Hepatocyte (in vitro differentiated cells): Measurements from ENCODE around the gene SOCS4.
"Not testable (repeated sequence)": the region's sequence is repeated elsewhere in the genome, so short reads cannot be mapped to it uniquely, and the experiment has no call there.

Experiments
- EZH2phosphoT487 ChIP-seq: fragments of 200-600 bp; sonication (generic); IDR thresholded peaks from one replicate; pipeline ENCODE4 v1.6.1; 2018; ENCODE audit warnings: antibody characterized with exemption, mild to moderate bottlenecking, low read depth, moderate library complexity; ENCODE audit not compliant: unreplicated experiment, severe bottlenecking
- TF ChIP-seq, protein P1 (sequence below): fragments of 200-600 bp; sonication (generic); IDR thresholded peaks from 2 replicates; pipeline ENCODE4 v1.5.1; 2016; ENCODE audit warnings: antibody characterized with exemption, mild to moderate bottlenecking; ENCODE audit not compliant: poor library complexity

DNA sequence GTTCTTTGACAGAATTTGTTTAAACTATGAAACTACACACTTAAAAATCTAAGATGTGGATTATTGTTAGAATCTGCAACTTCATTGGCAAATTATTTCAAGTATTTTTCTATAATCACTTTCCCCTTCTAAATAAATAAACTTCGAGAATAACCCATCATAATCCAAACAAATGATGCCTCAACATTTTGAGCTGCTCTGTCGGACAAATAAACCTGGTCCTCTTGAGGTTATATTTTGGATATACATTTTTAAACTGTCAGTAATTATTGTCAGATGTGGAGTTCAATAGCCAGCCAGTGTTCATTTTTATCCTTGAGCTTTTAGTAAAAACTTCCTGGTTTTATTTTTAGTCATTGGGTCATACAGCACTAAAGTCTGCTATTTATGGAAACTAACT is 37.9 kb downstream of the SOCS4 start:
- TF ChIP-seq, protein P1, sequence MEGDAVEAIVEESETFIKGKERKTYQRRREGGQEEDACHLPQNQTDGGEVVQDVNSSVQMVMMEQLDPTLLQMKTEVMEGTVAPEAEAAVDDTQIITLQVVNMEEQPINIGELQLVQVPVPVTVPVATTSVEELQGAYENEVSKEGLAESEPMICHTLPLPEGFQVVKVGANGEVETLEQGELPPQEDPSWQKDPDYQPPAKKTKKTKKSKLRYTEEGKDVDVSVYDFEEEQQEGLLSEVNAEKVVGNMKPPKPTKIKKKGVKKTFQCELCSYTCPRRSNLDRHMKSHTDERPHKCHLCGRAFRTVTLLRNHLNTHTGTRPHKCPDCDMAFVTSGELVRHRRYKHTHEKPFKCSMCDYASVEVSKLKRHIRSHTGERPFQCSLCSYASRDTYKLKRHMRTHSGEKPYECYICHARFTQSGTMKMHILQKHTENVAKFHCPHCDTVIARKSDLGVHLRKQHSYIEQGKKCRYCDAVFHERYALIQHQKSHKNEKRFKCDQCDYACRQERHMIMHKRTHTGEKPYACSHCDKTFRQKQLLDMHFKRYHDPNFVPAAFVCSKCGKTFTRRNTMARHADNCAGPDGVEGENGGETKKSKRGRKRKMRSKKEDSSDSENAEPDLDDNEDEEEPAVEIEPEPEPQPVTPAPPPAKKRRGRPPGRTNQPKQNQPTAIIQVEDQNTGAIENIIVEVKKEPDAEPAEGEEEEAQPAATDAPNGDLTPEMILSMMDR, result not testable (repeated sequence)
- TF ChIP-seq EZH2phosphoT487, result not testable (repeated sequence)
